HG02852 (cell line): ENCODE measurements around the gene SLFNL1.

ENCODE experiments used
- ATAC-seq: cut with Tn5 transposase; IDR thresholded peaks from one replicate; pipeline ENCODE4 v1.9.1; 2021; ENCODE audit warnings: mild to moderate bottlenecking, moderate library complexity; ENCODE audit not compliant: unreplicated experiment

The SLFNL1 gene

DNA sequence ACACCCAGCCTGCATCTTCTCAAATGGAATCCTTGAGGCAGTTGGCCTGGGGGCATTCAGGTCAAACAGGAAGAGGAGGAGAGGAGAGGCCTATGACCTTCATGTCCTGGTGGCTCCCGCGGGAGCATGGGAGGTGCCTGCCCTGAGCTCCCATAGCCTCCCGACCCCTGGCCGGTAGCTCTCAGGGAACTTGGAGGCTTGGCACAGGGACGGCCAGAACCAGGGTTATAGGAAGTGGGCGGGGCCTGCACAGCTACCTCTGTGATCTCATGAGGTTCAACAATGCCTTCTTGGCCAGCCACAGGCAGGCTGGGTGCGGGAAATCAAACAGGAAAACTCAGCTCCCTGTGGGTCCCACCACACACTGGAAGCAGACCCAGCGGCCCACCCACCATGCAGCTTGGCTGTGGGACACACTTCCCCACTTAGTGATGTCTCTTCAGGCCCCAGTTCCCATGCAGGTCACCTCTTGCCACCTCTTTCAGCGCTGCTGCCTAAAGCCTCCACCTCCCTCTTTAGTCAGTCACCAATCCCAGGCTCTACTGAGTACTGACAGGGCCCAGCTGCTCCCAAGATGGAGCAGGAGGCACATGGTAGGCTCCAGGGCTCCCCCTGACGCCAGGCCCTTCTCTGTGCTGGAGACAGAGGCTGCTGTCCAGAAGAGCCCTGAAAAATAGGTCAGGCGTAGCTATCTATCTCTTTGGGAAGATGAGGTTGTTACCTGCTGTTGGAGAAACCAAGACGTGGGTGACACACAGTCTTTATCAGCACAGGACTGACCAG is at the start of gene SLFNL1:
Gene SLFNL1, minus strand, starts transcription at position 200 of the 783 bp plus-strand sequence. CDS start 1,065 bp downstream, outside the sequence.
- ATAC-seq, result no peak

DNA sequence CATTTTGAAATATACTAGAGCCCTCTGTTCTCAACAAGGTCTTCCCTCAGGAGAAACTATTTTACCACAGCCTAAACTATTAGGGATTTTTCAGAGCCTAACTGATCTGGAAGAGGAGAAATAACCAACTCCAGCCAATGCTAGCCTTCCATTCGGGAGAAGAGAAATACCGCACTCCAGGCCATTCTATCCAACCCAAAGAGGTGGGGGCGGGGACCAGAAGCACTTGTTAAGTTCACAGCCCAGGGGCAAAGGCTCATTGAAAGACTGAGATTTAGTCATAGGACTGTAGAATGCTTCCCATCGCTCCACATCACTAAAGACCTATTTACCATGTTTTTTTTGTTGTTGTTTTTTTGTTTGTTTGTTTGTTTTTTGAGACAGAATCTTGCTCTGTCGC is 35.4 kb upstream of the SLFNL1 start:
- ATAC-seq, result no peak

DNA sequence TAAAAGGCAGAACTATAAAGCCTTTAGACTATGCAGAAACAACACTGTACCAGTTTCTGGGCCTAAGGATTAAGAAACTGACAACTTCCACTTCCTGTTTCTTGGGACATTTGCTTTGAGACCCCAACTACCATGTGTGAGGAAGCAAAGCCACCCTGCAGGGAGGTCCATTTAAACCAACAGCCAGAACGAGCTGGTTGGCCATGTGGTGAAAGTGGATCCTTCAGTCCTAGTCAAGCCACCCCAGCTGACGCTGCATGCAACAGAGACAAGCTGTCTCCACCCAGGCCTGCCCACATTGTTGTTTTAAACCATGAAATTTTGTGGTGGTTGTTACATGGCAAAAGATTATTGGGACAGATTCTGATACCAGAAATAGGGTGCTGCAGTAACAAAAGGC is 31.8 kb upstream of the SLFNL1 start:
- no peak for ATAC-seq

DNA sequence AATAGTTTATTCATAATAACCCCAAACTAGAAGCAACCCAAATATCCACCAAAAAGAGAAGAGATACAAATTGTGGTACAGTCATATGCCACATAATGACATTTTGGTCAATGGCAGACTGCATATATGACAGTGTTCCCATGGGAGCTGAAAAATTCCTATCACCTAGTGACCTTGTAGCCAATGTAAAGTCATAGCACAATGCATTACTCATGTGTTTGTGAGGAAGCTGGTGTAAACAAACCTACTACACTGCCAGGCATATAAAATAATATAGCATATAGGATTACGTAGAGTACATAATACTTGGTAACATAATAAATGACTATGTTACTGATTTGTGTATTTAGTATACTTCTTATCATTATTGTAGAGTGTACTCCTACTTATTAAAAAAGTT is 29.5 kb upstream of the SLFNL1 start:
- ATAC-seq, result no peak

DNA sequence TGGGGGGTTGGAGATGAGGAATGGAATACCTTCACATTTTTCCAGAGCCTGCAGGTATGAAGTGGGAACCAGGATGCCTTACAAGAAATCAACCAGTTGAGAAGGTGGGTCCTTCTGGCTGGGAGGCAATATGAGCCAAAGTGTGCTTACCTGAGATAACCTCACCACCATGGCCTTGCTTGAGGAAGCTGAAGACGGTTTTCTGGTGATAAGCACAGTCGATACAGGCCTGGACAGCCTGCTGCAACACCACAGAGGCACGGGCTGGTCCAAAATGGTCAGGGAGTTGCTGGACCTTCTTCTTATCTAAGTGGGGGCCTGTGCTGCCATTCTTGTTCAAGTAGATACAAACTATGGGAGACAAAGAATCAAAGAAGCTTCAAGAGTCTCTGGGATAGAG is 27.0 kb upstream of the SLFNL1 start:
- ATAC-seq, result no peak

DNA sequence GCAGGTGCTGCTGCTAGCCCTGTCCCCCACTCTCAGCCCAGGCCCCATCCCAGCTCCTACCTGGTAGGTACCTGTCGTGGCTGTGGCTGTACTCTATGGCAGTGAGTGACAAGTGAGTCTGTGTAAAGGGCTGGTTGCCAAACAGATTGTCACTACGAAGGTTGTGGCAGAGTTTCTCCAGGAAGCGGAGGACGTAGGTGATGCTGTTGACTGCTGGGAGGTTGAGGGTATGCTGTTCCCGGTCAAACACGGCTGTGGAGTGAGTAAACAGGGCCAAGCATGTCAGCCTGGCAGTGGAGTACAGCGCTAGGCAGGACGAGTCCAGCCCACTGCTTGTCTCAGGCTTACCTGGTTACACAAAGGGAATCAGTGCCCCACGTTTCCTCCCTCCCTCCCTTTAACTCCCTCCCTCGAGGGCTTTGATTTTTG is 24.8 kb upstream of the SLFNL1 start:
- no peak for ATAC-seq

DNA sequence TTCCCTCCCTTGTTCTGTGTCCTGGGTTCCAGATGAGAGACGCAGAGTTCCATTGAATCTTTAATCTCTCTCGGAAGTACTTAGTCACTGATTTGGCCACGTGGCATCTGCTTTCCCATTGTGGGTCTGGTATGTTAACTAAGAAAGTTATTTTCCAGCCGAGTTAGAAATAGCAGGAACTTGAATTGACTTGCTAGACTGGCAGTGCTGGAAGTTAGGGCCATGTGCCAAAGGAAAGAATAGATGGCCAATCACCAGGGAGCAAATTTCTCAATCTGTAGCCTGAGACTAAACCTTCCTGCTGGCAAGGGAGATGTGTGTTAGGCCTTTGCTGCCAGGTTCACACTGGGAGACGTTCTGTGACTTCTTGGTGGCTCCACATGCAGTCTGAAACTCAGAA is 24.2 kb upstream of the SLFNL1 start:
- ATAC-seq, result no peak

DNA sequence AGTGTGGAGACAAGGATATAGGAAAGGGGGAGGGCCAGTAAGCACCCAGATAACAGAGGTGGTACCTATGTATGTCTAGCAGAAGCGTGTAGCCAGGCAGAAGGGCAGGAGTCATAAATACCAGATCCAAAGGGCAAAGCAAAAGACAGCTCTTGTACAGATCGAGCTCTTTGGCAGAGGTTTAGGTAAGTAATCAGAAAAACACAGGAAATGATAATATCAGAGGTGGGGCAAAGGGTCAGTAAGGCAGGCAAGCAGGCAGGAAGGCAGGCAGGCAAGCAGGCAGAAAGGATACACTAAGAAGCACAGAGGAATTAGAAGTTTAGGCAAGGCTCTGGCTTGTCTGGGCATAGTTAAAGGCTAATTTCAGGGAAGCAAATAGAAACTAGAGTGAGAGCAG is 22.7 kb upstream of the SLFNL1 start:
- no peak for ATAC-seq

DNA sequence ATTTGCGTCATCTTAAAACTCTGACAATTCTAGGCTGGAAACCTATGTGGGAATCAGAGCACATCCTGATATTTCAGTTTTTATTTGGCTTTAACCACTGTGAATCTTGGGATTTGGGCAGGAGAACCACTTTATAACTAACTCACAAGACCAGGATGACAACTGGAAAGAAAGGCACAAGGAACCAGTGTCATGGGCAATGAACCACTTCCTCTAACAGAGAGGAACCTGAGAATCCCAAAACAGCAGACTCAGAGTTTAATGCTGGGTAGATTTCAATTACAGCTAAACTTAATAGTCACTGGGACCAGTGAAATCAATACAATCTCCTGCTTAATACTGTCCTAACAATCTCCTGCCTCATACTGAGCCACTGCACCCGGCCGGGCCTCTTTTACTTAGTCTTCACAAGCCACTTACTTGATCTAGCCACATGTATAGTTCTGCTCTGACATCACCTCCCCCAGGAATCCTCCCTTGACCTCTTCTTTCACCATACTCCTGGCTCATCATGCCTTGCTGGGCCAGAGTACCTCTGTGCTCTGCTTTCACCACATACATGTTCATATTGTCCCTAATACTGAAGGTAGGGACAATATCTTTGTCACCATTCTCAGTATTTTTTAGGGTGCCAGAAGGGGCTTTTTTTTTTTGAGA is 20.2 kb upstream of the SLFNL1 start:
- ATAC-seq, result no peak

DNA sequence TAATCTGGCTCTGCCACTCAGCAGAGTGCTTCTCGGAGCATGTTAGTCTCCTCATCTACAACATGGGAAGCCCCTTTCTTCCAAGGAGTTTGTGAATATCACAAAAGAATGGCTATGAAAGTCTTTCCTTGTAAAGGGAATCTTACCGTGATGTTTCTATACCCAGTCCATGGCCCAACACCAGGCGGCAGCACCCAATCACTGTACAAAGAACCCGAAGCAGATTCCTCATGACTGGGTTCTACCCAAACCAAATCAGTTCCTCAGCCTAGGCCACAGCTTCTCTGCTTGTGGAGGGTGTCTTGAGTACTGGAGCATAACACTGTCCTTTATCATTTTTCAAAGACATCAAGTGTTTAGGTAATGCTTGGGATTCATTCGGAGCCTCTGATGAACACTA is 16.6 kb upstream of the SLFNL1 start:
- ATAC-seq, result no peak

DNA sequence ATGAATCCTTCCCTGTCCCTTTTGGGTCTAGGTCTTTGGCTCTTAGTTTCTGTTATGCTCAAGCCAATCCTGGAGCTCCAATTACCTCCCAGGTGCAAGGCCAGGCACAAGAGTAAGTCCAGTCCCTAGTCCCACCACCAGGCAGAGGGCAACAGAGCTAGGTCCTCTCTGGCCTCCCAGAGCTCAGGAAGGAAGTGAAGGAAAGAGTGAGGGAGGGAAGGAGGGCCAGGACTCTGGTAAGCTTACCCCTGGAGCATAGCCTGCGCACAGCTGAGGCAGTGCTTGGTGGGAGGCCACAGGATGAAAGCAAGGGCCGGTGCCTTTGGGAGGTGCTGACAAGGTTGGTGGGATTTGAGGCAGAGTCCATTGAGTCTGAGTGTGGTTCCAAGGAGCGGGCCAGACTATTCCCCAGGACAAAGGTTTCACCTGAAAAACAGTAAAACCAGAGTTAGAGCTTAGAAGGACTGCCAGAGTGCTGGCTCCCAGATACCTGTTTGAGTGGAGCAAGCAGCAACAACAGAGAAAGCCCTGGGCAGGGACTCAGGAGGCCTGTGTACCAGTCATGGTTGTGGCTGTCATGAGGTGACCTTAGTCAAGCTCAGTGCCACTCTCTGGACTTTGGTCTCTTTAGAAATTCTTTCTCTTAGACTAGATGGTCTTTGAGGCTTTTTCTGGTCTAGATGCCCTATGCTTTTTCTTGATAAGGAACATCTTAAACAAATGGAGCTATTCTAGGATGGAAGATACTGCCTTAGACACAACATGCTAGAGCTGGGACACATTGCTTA is 15.8 kb upstream of the SLFNL1 start:
- no peak for ATAC-seq

DNA sequence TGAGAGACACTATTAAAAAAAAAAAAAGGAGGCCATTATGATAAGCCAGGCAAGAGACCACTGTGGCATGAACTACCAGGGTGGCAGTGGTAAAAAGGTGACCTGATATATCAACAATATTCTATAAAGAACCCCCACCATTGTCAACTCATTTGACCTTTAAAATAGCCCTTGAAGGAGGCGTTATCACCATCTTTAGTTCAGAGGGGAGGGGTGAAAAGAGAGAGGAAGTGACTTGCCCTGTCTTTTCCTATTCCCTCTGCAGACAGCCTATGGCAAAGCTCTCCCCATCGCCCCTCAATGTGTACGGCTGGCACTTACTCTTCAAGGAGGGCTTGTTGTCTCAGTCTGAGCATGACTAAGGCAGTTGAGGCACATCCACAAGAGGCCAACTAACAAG is 11.7 kb upstream of the SLFNL1 start:
- no peak for ATAC-seq

DNA sequence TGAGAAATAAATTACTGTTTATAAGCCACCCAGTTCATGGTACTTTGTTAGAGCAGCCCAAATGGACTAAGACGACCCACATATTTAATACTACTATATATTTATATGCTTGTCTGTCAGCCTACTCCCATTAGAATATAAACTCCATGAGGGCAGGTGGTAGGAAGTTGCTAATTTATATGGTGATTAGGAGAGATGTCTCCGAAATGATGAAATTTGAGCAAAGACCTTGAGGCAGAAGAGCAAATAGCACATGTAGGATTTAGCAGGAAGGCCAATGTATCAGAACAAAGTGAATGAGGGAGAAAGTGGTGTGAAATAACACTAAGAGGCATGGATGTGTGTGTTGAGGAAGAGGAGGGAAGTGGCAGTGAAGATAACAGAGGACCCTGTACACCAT is 10.6 kb upstream of the SLFNL1 start:
- ATAC-seq, result no peak

DNA sequence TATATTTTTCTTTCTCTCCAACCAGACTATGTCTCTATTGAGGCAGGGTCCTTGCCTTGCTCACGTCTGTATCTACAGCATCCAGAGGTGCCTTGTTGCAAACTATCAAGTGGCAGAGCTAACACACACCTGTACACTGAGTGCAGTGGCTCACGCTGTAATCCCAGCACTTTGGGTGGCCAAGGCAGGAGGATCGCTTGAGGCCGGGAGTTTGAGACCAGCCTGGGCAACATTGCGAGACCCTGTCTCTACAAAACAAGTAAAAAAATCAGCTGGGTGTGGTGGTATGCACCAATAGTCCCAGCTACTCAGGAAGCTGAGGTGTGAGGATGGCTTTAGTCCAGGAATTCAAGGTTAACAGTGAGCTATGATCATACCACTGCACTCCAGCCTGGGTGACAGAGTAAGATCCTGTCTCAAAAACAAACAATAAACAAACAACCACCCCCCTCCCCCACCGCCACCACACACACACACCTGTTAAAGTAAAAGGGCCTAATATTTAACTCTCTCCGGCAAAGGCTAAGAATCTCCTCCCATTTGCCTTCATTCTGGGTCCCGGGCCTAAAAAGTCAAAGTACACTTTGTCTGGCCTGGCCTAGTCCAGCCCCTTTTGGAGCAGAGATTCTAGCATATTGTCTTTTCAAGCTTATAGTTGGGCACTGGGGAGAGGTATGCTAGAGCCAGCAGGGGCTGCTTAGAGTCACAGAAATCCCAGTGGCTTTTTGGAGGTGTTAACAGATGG is 9.5 kb upstream of the SLFNL1 start:
- no peak for ATAC-seq

DNA sequence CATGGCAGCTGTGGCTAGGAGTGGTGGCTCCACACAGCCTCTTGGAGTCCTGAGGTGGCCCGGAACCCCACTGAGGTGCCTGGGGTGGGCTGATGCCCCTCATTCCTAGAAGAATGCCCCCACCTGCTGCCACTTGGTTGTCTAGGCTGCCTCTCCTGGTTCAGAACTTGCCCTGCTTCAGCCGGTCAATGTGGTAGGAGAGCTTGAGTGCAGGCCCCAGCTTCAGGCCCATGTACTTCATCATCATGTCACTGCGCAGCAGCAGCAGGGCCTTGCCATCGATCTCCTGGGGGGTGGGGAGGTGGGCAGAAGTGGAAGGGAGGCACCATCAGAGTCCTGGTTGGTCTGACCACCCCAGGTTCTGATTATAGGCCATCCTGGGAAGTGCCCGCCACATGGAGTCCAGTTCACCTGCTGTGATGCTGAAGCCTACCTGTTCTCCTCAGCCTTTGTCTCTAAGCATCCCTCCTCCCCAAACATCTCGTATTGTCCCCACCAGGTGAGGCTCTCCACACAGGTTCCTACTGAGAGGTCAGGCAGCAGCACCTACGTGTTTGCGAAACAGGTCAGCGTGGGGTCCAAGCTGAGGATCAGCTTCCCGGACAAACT is 6.6 kb upstream of the SLFNL1 start:
- no peak for ATAC-seq

DNA sequence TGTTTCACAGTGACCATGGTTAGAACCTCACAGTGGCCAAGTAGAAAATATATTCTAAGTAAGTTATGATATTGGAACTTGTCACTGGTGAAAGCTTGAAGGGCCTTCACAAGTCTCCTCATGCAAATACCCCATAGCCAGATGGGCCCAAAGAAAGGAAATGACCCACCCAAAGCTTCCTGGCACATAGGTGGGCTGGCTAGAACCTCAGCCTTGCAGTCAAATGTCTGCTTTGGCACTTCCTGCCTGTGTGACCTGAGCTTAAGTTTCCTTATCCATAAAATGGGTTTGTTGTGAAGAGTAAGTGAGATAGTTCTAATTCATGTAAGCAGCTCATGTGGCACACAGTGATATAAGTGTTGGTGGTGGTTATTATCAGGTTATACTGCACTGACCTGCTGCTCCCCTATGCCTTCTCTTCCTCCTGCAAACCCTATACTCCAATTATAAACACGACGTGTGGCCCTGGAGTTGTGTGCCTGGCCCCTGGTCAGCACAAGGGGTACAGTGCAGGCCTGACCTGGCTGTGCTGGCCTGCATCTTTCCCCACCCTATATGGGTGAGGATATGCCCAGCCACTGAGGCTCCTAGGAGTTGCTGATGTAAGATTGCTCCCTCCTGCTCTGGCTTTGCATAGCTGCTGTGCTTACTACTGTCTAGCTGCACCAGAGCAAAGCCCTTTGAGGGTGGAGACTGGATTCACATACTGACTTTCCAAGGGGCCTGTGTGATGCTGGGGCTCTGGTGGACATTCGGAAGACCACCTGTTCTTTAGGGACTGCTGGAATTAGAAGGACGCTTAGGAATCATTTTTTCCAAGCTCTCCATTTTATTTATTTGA is 4.7 kb upstream of the SLFNL1 start:
- no peak for ATAC-seq

DNA sequence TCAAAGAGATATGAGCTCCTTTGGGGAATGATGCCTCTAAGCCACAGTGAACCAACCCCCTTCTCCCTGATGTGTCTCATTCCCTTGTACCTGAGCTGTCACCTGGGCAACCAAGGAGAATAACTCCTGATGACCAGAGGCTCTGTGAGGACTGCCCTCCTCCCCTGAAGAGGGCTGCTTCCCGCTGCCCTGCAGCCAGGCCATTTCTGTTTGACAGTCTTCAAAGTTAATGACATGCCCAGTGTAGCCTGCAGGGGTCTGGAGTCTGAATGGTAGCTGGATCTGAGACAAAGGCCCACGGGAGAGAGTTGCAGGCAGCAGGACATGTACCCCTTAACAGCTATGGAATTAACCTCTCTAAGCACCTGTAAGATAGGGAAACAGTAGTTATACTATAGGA is 3.4 kb upstream of the SLFNL1 start:
- ATAC-seq, result no peak

DNA sequence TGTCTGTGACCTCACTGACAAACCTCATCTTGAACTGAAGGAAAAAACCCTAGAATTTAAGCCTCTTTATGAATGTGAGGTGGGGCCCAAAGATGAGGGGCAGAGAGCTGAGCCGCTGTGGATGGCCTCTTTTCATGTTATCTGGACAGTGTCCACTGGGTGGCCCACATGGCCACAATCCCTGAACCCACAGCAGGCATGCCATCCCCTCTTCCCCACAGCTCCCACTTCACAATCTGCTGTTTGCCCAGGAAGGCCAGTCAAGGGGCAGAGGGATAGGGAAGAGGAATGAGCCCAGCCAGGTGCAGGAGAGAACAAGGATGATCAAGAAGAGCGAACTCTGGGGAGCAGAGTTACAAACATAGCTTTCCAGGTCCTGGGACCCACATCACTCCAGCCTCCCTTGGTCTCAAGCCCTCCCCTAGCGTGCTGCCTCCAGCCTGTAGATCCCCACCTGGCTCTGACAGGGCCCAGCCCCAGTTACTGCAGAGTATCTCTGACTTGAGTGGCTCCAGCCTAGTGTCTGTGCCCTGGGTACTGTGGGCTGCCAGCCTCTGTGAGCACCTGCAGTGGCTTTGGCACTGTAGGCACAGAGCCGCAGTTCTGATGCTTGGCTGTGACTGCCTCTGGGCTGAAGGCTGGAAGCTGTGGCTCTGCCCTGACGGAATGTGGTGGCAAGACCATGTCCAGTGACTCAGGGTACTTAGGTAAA is 1.9 kb upstream of the SLFNL1 start:
- no peak for ATAC-seq

DNA sequence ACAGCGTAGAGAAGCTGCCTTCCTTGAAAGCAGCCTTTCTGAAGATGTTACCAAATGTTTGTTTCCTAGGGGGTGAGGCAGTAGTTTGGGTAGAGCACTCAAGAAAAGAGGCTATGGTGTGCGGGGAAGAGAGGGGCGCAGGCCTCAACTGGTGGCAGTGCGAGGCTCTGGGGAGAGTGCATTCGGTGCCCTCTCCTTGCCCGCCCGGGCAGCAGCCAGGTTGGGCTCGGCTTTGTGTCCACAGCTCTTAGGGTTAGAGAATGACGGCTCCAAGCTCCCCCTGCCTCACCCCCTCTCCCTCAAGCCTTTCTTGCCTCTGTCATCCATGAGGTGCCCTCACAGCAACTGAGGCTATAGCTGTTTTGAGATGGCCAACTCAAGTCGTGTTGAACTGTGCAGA is 899 bp upstream of the SLFNL1 start:
- no peak for ATAC-seq
